Sigmoid colon (tissue), 7 donors: Measurements from ENCODE around the gene GUCY2F. TPM values are rescaled to one million over a fixed set of nuclear protein-coding genes. Genes with fewer than 3 reads are reported as not detected.

Experiments
- DNase-seq: peaks from one replicate; pipeline ENCODE4 v3.0.0-alpha.2; 2019
- H3K27ac ChIP-seq, 4 donors: fragments of 200-600 bp; sonication (generic); one replicate each; pipeline ENCODE4 v1.5.1; 2016 to 2019; ENCODE audit warnings: mild to moderate bottlenecking in 1 of 4
- H3K27me3 ChIP-seq, 3 donors: fragments of 200-600 bp; sonication (generic); one replicate each; pipeline ENCODE4 v1.5.1; 2019; ENCODE audit warnings: mild to moderate bottlenecking in 1 of 3
- H3K36me3 ChIP-seq, 4 donors: fragments of 200-600 bp; sonication (generic); one replicate each; pipeline ENCODE4 v1.5.1; 2016 to 2019
- H3K4me1 ChIP-seq, 4 donors: fragments of 200-600 bp; sonication (generic); one replicate each; pipeline ENCODE4 v1.5.1; 2017 to 2019
- H3K4me3 ChIP-seq, 4 donors: fragments of 200-600 bp; sonication (generic); one replicate each; pipeline ENCODE4 v1.5.1; 2017 to 2019; ENCODE audit warnings: mild to moderate bottlenecking in 2 of 4, moderate library complexity in 1 of 4
- H3K9me3 ChIP-seq, 4 donors: fragments of 200-600 bp in 3 of 4; sonication (generic) in 3 of 4; one replicate each; pipeline versions ENCODE4 v1.5.1 to v1.6.1; 2013 to 2019
- CTCF ChIP-seq, 4 experiments: fragments of 450-650 bp in 3 of 4; fragments of 200-600 bp in 1 of 4; IDR thresholded peaks; one replicate each; pipeline ENCODE4 v1.5.1; 2016 to 2019; ENCODE audit warnings: antibody characterized with exemption in 4 of 4, mild to moderate bottlenecking in 3 of 4, moderate library complexity in 2 of 4
- EP300 ChIP-seq, 4 donors: sonication (generic); formaldehyde crosslinking; IDR thresholded peaks; one replicate each; pipeline ENCODE4 v1.6.1; 2017; ENCODE audit warnings: antibody characterized with exemption in 4 of 4
- POLR2A ChIP-seq, 2 donors: fragments of 450-650 bp; IDR thresholded peaks; one replicate each; pipeline ENCODE4 v1.6.1; 2016; ENCODE audit warnings: antibody characterized with exemption in 2 of 2, mild to moderate bottlenecking in 2 of 2, moderate library complexity in 2 of 2
- POLR2AphosphoS5 ChIP-seq, 4 donors: sonication (generic); formaldehyde crosslinking; IDR thresholded peaks; one replicate each; pipeline ENCODE4 v1.6.1; 2017; ENCODE audit warnings: antibody characterized with exemption in 4 of 4
- WGBS, 2 donors: extraction: QIAGEN DNeasy Blood & Tissue Kit; methylation state at CpG; one replicate each; pipeline ENCODE4 v1.1.7; 2013; 5-methylcytosine and 5-hydroxymethylcytosine counted together
- intact Hi-C: fragments of 100-400 bp; cut with DNase I; formaldehyde crosslinking; loops from one replicate; pipeline ENCODE4 v1.15.1; 2023
- polyA plus RNA-seq, 3 donors: library from polyadenylated mRNA; stranded (reverse); fragments of 200-250 nt; gene quantifications; one replicate each; pipeline ENCODE4 v1.2.3, GENCODE V29; 2013
- total RNA-seq, 4 donors: library from RNA; depleted of rRNA; stranded (reverse); fragments of >200 nt; gene quantifications; one replicate each; pipeline ENCODE4 v1.1.0, GENCODE V29; 2016
- donor health status: healthy with polysubstance abuse.
- donor health status: Bipolar disorder and iron deficiency.
- donor health status: healthy.

GUCY2F gene
- total and polyA plus RNA-seq, 7 donors, result 0.28 TPM; not detected in 6

- Histone ChIP-seq H3K4me3 (no peak overlapping the region), H3K4me1 (no peaks in the 10 kb centered on the region), H3K9me3 (no peaks in the 10 kb centered on the region), H3K27me3 (no peaks in the 10 kb centered on the region), H3K36me3 (no peaks in the 10 kb centered on the region), H3K27ac (no peak overlapping the region)
- no peak for TF ChIP-seq POLR2A (IDR thresholded peaks at IDR 0.05)
- no peak for TF ChIP-seq POLR2AphosphoS5 (IDR thresholded peaks at IDR 0.05)
- TF ChIP-seq EP300 (IDR thresholded peaks at IDR 0.05), result no peak
- WGBS, 2 donors, result 59 to 73% methylated on average over 3 of the region's 3 CpGs
- intact Hi-C loops, result no loop called here
- DNase-seq, result no peak
These were observed 121.6 kb downstream of the GUCY2F start for GRCh38 chrX:109360301-109360700.

- Histone ChIP-seq H3K27me3 (no peaks in the 10 kb centered on the region), H3K4me1 (no peaks in the 10 kb centered on the region), H3K36me3 (no peaks in the 10 kb centered on the region), H3K9me3 (no peaks in the 10 kb centered on the region), H3K4me3 (no peak overlapping the region), H3K27ac (no peak overlapping the region)
- DNase-seq, result no peak
- no peak for TF ChIP-seq POLR2A (IDR thresholded peaks at IDR 0.05)
- TF ChIP-seq POLR2AphosphoS5 (IDR thresholded peaks at IDR 0.05), result no peak
- no peak for TF ChIP-seq EP300 (IDR thresholded peaks at IDR 0.05)
- TF ChIP-seq CTCF (IDR thresholded peaks at IDR 0.05), result no peak
- 91 to 95% methylated on average over 3 of the region's 3 CpGs for WGBS, 2 donors
- intact Hi-C loops, result no loop called here
These were observed 124.2 kb downstream of the GUCY2F start for GRCh38 chrX:109357706-109358105.

- DNase-seq, result no peak
- Histone ChIP-seq H3K27me3 (no peaks in the 10 kb centered on the region), H3K27ac (no peak overlapping the region), H3K9me3 (no peaks in the 10 kb centered on the region), H3K36me3 (no peaks in the 10 kb centered on the region), H3K4me1 (no peaks in the 10 kb centered on the region), H3K4me3 (no peak overlapping the region)
- intact Hi-C loops, result no loop called here
- TF ChIP-seq POLR2AphosphoS5 (IDR thresholded peaks at IDR 0.05), result no peak
- WGBS, 2 donors, result 36 to 64% methylated on average over 3 of the region's 3 CpGs
These were observed 125.2 kb downstream of the GUCY2F start for GRCh38 chrX:109356684-109357083.

GRCh38 chrX:109352066-109352588 lies 129.8 kb downstream of the GUCY2F start:
- TF ChIP-seq EP300 (IDR thresholded peaks at IDR 0.05), result no peak
- TF ChIP-seq CTCF (IDR thresholded peaks at IDR 0.05), result no peak
- TF ChIP-seq POLR2A (IDR thresholded peaks at IDR 0.05), result no peak
- no peak for TF ChIP-seq POLR2AphosphoS5 (IDR thresholded peaks at IDR 0.05)
- no peak overlapping the region for H3K4me3 ChIP-seq
- WGBS, 2 donors, result 60 to 71% methylated on average over 4 of the region's 4 CpGs

GRCh38 chrX:109351557-109351956 lies 130.3 kb downstream of the GUCY2F start:
- Histone ChIP-seq H3K36me3 (no peaks in the 10 kb centered on the region), H3K4me1 (no peaks in the 10 kb centered on the region), H3K27me3 (no peaks in the 10 kb centered on the region), H3K27ac (no peak overlapping the region), H3K9me3 (no peaks in the 10 kb centered on the region), H3K4me3 (no peak overlapping the region)
- no peak for TF ChIP-seq POLR2AphosphoS5 (IDR thresholded peaks at IDR 0.05)
- TF ChIP-seq POLR2A (IDR thresholded peaks at IDR 0.05), result no peak
- TF ChIP-seq EP300 (IDR thresholded peaks at IDR 0.05), result no peak
- no peak for DNase-seq
- WGBS, 2 donors, result 76 to 78% methylated on average over 3 of the region's 3 CpGs
- intact Hi-C loops, result no loop called here

More at GRCh38 chrX:109352066-109352588, 129.8 kb downstream of the GUCY2F start:
- Histone ChIP-seq H3K27me3 (no peaks in the 10 kb centered on the region), H3K27ac (no peak overlapping the region), H3K4me1 (no peaks in the 10 kb centered on the region), H3K9me3 (no peaks in the 10 kb centered on the region), H3K36me3 (no peaks in the 10 kb centered on the region)
- DNase-seq, result no peak
- intact Hi-C loops, result no loop called here

- Histone ChIP-seq H3K4me3 (no peak overlapping the region), H3K36me3 (no peaks in the 10 kb centered on the region), H3K27me3 (no peaks in the 10 kb centered on the region), H3K4me1 (no peaks in the 10 kb centered on the region), H3K9me3 (no peaks in the 10 kb centered on the region), H3K27ac (no peak overlapping the region)
- TF ChIP-seq CTCF (IDR thresholded peaks at IDR 0.05) (no peak), POLR2AphosphoS5 (IDR thresholded peaks at IDR 0.05) (no peak), EP300 (IDR thresholded peaks at IDR 0.05) (no peak), POLR2A (IDR thresholded peaks at IDR 0.05) (no peak)
- intact Hi-C loops, result no loop called here
- DNase-seq, result no peak
- 54 to 68% methylated on average over 4 of the region's 4 CpGs for WGBS, 2 donors
These were observed 131.3 kb downstream of the GUCY2F start for GRCh38 chrX:109350551-109350950.
